HG03095 (cell line): ENCODE results near the gene IQCE.
"Not testable (repeated sequence)": the region's sequence is repeated elsewhere in the genome, so short reads cannot be mapped to it uniquely, and the experiment has no call there.

Experiments
- ATAC-seq: cut with Tn5 transposase; IDR thresholded peaks from one replicate; pipeline ENCODE4 v1.9.1; 2021; ENCODE audit warnings: moderate library complexity; ENCODE audit not compliant: unreplicated experiment

The IQCE gene

DNA sequence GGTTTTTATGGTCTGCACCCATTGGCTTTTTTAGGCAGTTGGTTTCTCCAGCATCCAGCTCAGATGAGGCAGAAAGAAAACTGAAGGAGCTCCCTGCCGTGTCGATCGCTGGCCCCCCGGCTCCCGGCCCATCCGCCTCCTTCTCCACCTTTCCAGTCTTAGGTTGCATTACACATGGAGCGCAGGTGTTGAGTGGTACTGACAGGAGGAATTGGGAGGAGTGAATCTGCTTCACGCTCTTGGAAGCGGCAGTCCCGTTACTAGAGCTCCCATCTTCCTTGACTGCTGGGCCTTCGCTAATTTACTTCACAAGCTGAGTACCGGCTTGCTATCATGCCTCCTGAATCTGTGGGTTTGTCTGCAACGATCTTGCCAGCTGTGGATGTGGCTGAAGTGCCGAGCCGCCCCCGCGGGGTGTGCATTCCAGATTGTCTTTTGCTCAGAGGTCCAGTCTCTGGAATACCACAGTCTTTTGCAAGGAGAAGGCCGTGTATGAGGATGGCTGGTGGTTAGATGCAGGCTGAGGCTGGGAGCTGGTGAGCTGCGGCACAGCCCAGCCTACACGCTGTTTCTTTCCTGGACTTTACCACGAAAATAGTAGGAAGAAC is 17.1 kb downstream of the IQCE start:
- ATAC-seq: no peak

DNA sequence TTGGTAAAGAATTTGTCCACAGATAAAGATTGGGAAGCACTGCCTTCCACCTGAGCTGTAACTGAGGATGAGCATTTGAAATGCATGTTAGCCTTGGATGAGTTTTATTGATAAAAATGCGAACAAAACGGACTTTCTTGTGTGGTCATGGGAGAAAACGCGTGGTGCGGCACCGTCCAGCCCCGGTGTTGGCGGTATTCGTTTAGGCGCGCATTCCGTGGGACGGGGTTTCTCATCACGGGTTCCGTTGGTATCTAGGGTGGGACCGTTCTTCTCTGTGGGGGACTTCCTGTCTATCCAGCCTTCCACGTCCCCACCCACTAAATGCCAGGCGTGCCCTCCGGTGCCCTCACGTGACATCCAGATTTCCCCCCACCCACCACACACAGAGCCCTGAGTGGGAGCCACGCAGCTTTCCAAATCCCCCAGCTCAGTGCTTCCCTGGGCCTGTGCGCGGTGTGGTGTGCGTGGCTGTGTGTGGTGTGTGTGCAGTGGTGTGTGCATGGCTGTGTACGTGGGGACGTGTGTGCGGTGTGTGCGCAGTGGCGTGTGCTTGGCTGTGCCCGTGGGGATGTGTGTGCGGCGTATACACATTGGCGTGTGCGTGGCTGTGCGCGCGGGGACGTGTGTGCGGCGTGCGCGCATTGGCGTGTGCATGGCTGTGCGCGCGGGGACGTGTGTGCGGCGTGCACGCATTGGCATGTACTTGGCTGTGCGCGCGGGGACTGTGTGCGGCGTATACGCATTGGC is 18.1 kb downstream of the IQCE start:
- no peak for ATAC-seq

DNA sequence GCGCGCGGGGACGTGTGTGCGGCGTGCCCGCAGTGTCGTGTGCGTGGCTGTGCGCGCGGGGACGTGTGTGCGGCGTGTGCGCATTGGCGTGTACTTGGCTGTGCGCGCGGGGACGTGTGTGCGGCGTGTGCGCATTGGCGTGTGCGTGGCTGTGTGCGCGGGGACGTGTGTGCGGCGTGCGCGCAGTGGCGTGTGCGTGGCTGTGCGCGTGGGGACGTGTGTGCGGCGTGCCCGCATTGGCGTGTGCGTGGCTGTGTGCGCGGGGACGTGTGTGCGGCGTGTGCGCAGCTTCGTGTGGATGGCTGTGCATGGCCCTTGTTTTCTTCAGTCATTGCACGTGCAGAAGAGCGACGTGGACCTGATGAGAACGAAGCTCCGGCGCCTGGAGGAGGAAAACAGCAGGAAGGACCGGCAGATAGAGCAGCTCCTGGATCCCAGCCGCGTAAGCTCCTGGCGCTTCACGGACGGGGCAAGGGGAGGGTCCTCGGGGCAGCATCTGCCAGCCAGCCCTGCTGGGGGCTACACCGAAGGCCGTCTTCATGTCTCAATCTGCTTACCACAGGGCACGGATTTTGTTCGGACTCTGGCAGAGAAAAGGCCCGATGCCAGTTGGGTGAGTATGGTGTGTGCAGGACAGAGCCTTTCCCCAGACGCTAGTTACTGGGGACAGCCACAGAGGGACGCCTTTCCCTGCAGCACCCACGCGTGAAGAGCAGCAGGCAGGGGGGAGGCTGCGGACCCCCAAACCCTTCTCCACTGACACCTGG is 19.3 kb downstream of the IQCE start:
- ATAC-seq: no peak

DNA sequence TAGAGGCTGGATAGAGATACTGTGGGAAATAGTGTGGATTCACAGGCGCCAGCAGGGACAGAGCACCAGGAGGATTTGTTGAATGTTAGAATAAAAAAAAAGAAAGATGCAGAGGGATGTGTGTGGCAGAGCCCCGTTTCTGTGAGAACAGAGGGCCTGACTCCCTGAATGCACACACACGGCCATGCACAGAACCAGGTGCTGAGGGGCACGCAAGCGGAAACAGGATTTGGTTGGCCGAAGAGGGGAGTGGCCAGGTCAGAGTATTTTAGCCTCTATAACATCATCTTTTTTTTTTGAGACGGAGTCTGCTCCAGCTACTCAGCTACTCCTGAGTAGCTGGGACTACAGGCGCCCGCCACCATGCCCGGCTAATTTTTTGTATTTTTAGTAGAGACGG is 21.9 kb downstream of the IQCE start:
- no peak for ATAC-seq

DNA sequence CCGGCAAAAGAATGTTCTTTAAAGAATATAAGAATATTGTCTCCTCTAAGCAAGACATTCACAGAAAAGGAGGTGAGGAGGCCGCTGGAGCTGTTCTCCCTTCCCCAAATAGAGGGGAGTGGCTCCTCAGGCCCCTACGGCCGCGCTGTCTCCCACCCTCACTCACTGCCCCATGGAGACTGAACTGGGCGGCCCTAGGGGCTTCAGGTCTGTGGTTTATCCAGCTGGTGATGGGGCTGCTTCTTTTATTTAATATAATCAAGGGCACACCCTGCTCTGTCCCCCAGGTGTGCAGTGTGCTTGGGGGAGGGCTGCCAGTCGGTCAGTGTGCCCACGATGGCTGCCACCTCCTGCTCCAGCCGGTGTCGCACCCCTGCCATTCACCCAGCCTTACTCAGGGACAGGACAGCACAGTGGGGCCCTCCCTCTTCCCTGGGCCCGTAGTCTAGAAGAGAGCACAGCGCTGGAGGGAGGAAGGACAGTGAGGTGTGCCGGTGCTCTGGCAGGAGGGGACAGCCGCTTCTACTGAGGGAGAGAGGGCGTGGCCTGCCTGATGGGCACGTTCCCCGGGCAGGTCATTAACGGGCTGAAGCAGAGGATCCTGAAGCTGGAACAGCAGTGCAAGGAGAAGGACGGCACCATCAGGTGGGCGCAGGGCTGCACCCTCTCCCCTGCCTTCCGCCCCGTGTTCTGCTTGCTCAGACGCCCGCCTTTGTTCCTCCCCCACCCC is 23.4 kb downstream of the IQCE start:
- no peak for ATAC-seq

DNA sequence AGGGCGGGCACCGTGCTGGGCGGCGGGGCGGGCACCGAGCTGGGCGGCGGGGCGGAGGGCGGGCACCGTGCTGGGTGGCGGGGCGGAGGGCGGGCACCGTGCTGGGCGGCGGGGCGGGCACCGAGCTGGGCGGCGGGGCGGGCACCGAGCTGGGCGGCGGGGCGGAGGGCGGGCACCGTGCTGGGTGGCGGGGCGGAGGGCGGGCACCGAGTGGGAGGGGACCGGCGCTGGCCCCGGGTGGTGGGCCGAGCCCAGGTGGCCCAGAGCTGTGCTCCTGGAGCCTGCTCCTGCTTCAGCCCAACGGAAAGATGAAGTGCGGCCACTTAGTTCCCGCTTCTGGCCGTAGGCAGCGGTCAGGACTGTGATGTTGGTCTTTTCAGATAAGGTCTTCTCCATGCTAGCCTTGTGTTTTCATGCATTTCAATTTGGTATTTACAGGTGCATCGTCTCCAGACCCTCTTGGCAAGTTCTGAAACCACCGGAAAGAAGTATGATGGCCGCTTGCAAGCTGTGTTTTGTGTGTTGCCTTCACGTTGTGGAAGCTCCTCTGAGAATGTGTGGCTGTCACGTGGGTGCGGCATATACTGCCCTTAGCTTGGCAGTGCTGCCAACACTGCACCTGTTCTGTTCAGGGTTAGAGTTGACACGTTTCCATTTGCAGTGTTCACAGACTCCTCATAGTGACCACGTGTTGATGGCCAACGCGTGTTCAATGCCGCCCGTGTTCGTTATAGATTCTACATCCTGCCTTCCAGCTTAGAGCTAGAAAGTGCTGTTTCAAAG is 25.2 kb downstream of the IQCE start:
- ATAC-seq: no peak

DNA sequence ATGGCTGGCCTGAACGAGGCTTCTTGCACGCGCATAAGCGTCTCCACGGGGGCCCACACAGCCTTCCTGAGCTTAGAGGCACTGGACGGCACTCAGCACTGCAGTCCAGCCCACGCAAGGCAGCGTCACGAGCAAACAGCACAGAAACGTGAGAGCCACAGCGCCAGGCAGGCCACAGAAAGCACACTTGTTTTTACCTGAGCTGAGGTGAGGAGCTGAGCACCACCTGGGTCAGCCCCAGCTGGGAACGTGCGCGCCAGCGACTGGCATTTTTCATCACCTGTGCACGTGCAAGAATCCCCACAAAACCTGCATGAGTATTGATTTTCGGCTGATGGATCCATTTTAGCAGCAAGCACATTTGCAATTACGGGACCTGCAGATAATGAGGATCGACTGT is 26.7 kb downstream of the IQCE start:
- no peak for ATAC-seq

DNA sequence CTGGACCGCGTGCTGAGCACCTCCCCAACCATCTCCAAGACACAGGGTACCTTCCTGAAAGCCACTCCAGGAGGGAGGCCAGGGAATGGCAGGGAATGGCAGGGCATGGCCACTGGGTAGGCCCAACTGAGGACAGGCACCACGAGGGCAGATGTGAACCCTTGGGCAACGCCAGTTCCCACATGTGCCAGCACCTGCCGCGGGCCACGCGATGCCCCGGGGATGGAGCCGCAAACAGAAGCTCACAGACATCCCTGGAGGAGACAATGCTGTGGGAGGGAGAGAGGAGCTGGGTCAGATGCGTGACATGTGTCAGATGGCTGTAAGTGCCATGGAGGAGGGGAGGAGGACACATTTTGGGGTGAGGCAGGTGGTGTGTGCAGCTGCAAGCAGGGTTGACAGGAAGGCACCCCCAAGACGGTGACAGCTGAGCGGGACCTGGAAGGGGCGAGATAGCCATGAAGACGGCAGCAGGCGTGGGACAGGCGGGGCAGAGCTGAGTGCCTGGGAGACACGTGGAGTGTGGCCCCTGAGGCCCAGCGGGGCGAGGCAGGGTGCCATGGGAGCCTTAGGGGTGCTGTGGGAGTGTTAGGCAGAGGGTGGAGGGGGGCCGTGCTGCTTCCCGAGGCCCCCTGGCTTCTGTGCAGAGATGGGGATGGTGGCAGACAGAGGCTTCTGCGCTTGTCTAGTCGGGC is 27.7 kb downstream of the IQCE start:
- no peak for ATAC-seq

DNA sequence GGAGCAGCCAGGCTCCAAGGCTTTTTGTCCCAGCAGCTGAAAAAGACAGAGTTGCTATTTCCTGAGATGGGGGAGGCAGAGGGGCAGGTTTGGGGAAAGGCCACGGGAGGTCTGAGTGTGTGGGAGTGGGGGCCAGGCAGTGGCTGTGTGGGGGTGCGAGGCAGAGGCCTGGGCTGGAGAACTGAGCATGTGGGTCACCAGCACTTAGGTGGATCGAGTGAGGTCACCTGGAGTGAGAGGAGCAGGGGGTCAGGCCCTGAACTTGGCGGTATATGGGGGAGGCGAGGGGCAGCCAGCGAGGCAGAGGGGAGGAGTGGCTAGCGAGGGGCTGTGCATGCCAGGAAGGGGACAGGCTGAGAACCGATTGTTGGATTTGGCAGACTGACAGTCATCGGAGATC is 28.4 kb downstream of the IQCE start:
- ATAC-seq: no peak

DNA sequence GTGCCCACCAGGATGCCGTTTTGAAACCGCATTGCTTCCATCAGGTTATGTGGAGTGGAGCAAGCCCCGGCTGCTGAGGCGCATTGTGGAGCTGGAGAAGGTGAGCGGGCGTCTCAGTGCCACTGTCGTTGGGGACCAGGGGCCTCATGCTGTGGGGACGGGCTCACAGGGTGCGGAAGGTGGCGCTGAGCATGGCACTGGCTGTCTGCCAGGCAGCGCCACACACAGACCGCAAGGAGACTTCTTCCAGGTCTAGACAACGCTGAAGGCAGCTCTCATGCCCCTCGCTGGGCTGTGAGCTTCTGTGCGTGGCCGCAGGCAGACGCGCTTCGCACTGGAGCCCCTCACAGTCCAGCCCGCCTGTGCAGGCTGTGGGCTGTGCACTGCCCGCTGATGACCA is 29.0 kb downstream of the IQCE start:
- ATAC-seq: no peak

DNA sequence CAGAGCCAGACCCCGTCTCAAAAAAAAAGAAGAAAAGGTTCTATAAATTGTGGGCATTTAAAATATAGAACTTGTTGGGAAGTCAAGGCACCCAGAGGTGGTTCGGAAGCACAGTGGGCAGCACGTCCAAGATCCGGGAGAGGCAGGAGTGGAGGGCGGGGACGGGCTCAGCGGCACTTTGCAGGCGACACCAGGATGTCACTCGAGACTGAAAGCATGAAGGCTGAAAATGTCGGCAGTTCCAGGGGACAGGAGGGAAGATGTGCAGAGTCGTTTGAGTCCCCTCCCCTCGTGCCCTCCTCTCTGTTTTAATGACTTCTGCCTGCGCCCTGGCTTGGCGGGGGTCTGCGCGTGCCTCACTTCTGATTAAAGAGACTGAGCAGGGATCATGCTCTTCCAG is 30.6 kb downstream of the IQCE start:
- no peak for ATAC-seq

DNA sequence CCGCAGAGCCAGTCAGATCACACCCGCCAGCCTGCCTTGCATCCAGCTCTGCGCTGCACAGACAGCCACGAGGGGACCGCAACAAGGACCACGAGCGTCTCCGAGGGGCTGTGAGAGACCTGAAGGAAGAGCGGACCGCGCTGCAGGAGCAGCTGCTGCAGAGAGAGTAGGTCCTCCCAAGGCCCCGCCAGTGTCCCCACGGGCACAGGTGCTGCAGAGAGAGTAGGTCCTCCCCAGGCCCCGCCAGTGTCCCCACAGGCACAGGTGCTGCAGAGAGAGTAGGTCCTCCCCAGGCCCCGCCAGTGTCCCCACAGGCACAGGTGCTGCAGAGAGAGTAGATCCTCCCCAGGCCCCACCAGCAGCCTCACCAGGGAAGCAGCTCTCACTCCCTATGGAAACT is 31.2 kb downstream of the IQCE start:
- ATAC-seq: not testable (repeated sequence)

DNA sequence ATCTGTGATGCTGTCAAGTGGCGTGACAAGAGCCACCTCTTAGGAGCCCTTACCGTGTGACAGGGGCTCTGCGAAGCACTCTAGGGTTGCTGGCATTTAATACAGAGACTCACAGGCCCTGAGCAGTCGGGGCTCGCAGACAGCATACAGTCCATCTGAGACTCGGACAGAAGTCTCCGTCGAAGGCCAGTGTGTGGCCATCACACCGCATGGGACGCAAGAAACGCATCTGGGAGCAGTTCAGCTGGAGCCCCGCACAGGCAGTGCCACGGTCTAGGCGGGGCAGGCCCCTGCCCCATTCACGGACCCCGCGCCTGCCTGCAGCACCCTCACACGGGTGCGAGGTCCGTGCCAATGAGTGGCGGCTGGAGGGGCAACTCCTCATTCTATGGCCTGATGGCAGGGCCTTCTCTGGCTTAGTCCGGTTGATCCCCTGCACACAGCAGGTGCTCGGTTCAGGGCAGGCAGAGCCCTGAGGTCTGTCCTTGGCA is 33.6 kb downstream of the IQCE start:
- no peak for ATAC-seq

DNA sequence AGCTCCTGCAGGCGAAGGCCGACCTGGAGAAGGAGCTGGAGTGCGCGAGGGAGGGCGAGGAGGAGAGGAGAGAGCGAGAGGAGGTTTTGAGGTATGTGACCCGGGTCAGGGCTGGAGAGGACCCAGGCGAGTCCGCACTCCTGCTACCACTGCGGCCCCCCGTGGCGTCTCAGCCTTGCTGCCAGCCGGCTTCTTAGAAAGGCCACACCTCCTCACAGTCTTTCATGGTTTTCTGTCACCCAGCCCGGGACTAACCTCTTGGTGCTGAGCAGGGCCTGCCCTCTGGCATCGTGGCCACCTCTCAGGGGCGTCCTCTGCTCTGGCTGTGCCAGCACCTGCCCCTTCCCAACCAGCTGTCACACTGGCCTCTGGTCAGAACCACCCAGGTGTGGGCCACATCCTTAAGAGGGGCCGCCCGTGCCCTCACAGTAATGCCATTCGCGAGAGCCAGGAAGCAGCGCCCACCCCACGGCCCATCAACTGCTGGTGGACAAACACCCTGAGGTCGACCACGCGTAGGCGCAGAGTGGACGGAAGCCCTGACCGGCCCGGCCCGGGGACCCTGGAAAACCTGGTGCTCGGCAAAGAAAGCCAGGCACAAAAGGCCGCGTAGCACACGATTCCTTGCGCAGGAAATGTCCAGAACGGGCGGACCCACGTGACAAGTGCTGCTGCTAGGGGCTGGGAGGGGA is 34.4 kb downstream of the IQCE start:
- ATAC-seq: no peak

DNA sequence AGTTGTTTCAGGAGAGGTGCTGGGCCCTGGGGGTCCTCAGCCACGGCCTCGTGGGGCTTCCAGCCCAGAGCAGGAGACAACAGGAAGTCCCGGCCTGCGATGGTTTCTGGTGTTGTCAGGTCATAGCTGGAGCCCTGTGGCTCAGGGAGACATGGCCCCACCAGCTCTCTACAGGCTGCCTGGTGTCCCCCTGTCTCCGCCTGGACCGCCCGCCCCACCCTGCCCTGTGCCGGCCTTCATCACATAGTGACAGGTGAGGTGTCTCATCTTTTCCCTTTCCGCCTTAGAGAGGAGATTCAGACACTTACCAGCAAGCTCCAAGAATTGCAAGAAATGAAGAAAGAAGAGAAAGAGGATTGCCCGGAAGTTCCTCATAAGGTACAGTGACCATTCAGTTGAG is 35.8 kb downstream of the IQCE start:
- no peak for ATAC-seq

DNA sequence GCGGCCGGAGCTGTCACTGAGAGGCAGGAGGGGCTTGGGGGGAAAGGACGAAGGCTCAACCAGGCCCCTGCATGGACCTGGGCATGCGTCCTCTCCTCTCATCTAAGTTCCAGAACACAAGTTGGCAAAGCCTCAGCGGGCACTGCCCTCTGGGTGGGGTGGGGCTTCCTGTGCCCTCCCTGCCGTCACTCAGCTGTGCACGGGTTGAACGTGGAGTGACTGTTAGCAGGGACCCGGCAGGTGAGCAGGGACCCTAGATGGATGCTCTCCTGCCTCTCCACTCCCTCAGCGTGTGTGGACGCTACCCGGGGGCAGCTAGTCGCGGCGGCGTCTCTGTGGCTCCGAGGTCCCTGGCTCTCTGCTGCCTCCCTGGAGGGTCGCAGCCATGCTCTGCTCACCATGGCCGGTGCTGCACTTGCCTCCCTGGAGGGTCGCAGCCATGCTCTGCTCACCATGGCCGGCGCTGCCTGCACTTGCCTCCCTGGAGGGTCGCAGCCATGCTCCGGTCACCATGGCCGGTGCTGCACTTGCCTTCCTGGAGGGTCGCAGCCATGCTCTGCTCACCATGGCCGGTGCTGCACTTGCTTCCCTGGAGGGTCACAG is 36.6 kb downstream of the IQCE start:
- no peak for ATAC-seq

DNA sequence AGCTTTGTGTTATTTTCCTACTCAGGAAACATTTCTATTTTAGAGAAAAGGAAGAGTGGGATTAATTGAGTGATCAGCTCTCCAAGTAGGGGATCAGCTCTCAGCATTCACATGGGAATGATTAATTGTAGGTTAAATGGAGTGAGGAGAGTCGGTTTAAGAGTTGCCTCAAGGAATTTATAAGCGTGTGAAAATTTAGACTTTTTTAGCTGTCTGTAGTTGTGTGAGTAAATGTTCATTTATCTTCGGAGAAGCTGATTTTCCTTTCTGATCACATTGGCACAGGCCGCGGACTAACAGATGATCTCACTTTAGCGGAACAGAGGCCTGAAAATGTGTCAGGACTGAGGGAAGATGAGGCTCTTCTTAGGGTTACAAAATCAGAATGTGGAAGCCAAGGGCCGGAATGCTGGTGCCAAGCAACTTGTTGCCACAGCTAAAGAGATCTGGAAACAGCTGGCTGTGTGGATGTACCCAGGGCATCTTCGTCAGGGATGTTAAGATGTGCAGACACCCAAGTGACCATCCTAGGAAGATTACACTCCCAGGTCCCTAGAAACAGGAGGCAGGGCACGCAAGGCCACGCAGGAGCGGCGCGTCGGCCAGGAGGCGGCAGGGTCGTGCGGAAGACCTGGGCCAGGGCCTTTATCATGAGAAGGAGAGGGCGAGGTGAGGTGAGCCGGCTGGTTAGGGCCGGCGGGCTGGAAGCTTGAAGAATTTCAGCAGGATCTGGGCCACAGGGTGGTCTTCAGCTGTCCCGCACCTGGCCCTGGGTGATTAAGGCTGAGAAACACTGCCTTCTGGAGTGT is 37.9 kb downstream of the IQCE start:
- no peak for ATAC-seq

DNA sequence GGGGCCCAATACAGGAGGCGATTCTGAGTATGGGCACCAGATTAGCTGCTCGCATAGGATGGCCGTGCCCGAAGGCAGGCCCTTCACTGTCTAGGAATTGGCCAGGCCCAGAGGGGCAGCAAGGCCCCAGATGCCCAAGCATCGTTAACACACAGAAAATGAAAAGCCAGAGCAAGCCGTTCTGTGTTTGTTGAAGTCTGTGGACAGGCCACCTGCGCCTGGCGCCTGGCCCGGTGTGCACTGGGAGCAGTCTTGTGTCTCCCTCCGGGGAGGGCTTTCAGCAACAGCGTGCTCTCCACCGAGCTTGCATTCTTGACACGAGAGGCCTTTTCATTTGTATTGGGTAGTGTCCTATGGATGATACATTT is 38.5 kb downstream of the IQCE start:
- ATAC-seq: no peak
